IPS-15b (cell line): ENCODE measurements around the gene CUX1.

Experiments
- H3K27me3 ChIP-seq: one replicate; pipeline ENCODE4 v1.6.1; 2013; ENCODE audit warnings: low read length; ENCODE audit not compliant: control insufficient read depth, insufficient read depth
- H3K36me3 ChIP-seq: one replicate; pipeline ENCODE4 v1.6.1; 2013; ENCODE audit warnings: low read length; ENCODE audit not compliant: control insufficient read depth, insufficient read depth
- H3K4me1 ChIP-seq: one replicate; pipeline ENCODE4 v1.6.1; 2013; ENCODE audit warnings: mild to moderate bottlenecking, low read length; ENCODE audit not compliant: control insufficient read depth, insufficient read depth
- H3K4me3 ChIP-seq: one replicate; pipeline ENCODE4 v1.5.1; 2013; ENCODE audit warnings: low read depth, low read length
- H3K9ac ChIP-seq: one replicate; pipeline ENCODE4 v1.6.1; 2013; ENCODE audit warnings: low read depth, mild to moderate bottlenecking, low read length
- H3K9me3 ChIP-seq: one replicate; pipeline ENCODE4 v1.6.1; 2013; ENCODE audit warnings: mild to moderate bottlenecking, low read length; ENCODE audit not compliant: control insufficient read depth, insufficient read depth

The CUX1 gene

GRCh38 chr7:101943889-101944600 lies 126.6 kb downstream of the CUX1 start:
- Histone ChIP-seq H3K4me1 (peaks cover 28% of the 10 kb centered on the region), H3K27me3 (no peaks in the 10 kb centered on the region), H3K4me3 (no peak overlapping the region), H3K9me3 (no peaks in the 10 kb centered on the region), H3K36me3 (no peaks in the 10 kb centered on the region), H3K9ac (peak overlapping the region; percentile 8)

GRCh38 chr7:101944611-101945010 lies 127.2 kb downstream of the CUX1 start:
- H3K4me1 ChIP-seq = peaks cover 28% of the 10 kb centered on the region
- H3K9me3 ChIP-seq = no peaks in the 10 kb centered on the region
- H3K27me3 ChIP-seq = no peaks in the 10 kb centered on the region
- H3K36me3 ChIP-seq = no peaks in the 10 kb centered on the region
- H3K9ac ChIP-seq = peak overlapping the region; percentile 8
- H3K4me3 ChIP-seq = no peak overlapping the region

- Histone ChIP-seq H3K4me3 (no peak overlapping the region), H3K9me3 (no peaks in the 10 kb centered on the region), H3K36me3 (no peaks in the 10 kb centered on the region), H3K4me1 (peaks cover 28% of the 10 kb centered on the region), H3K27me3 (no peaks in the 10 kb centered on the region), H3K9ac (peak overlapping the region; percentile 8)
Measured at GRCh38 chr7:101945034-101945758, 127.8 kb downstream of the CUX1 start.

GRCh38 chr7:101947899-101948298 lies 130.5 kb downstream of the CUX1 start:
- no peaks in the 10 kb centered on the region for H3K27me3 ChIP-seq
- H3K4me1 ChIP-seq = peaks cover 12% of the 10 kb centered on the region
- H3K9me3 ChIP-seq = no peaks in the 10 kb centered on the region
- peaks cover 3% of the 10 kb centered on the region for H3K36me3 ChIP-seq
- H3K4me3 ChIP-seq = no peak overlapping the region
- H3K9ac ChIP-seq = no peak overlapping the region

GRCh38 chr7:101948650-101949049 lies 131.2 kb downstream of the CUX1 start:
- no peak overlapping the region for H3K9ac ChIP-seq
- H3K4me3 ChIP-seq = no peak overlapping the region
- H3K36me3 ChIP-seq = peaks cover 3% of the 10 kb centered on the region
- no peaks in the 10 kb centered on the region for H3K27me3 ChIP-seq
- H3K4me1 ChIP-seq = peaks cover 12% of the 10 kb centered on the region
- H3K9me3 ChIP-seq = no peaks in the 10 kb centered on the region

- Histone ChIP-seq H3K27me3 (no peaks in the 10 kb centered on the region), H3K4me3 (no peak overlapping the region), H3K36me3 (peaks cover 3% of the 10 kb centered on the region), H3K9me3 (no peaks in the 10 kb centered on the region), H3K9ac (no peak overlapping the region), H3K4me1 (peaks cover 14% of the 10 kb centered on the region)
Measured at GRCh38 chr7:101950450-101951119, 133.2 kb downstream of the CUX1 start.

- peaks cover 3% of the 10 kb centered on the region for H3K36me3 ChIP-seq
- H3K27me3 ChIP-seq = no peaks in the 10 kb centered on the region
- no peak overlapping the region for H3K9ac ChIP-seq
- peaks cover 11% of the 10 kb centered on the region for H3K4me1 ChIP-seq
- no peak overlapping the region for H3K4me3 ChIP-seq
- no peaks in the 10 kb centered on the region for H3K9me3 ChIP-seq
Measured at GRCh38 chr7:101951757-101952156, 134.3 kb downstream of the CUX1 start.

GRCh38 chr7:101952355-101953247 lies 135.2 kb downstream of the CUX1 start:
- peaks cover 3% of the 10 kb centered on the region for H3K36me3 ChIP-seq
- peaks cover 10% of the 10 kb centered on the region for H3K4me1 ChIP-seq
- no peaks in the 10 kb centered on the region for H3K9me3 ChIP-seq
- no peak overlapping the region for H3K4me3 ChIP-seq
- H3K9ac ChIP-seq = no peak overlapping the region
- H3K27me3 ChIP-seq = no peaks in the 10 kb centered on the region

GRCh38 chr7:101953248-101953819 lies 135.9 kb downstream of the CUX1 start:
- Histone ChIP-seq H3K36me3 (peaks cover 3% of the 10 kb centered on the region), H3K4me3 (no peak overlapping the region), H3K9me3 (no peaks in the 10 kb centered on the region), H3K4me1 (peaks cover 5% of the 10 kb centered on the region), H3K9ac (no peak overlapping the region), H3K27me3 (no peaks in the 10 kb centered on the region)

GRCh38 chr7:101954499-101954898 lies 137.1 kb downstream of the CUX1 start:
- Histone ChIP-seq H3K36me3 (peaks cover 3% of the 10 kb centered on the region), H3K27me3 (no peaks in the 10 kb centered on the region), H3K4me1 (peaks cover 5% of the 10 kb centered on the region), H3K9me3 (no peaks in the 10 kb centered on the region), H3K4me3 (no peak overlapping the region), H3K9ac (no peak overlapping the region)

- no peaks in the 10 kb centered on the region for H3K27me3 ChIP-seq
- no peaks in the 10 kb centered on the region for H3K9me3 ChIP-seq
- H3K36me3 ChIP-seq = peaks cover 2% of the 10 kb centered on the region
- no peak overlapping the region for H3K9ac ChIP-seq
- H3K4me3 ChIP-seq = no peak overlapping the region
- H3K4me1 ChIP-seq = peaks cover 5% of the 10 kb centered on the region
Measured at GRCh38 chr7:101956130-101956529, 138.7 kb downstream of the CUX1 start.
